Effector memory CD4-positive, alpha-beta T cell (primary cell): Measurements from ENCODE around the gene ENTHD1.

Experiments used
- DNase-seq, 3 donors: peaks; one replicate each; pipeline ENCODE4 v3.0.0-alpha.2; 2020
- H3K27ac ChIP-seq: 2 replicates; pipeline ENCODE4 v1.7.0; 2013; ENCODE audit warnings: mild to moderate bottlenecking, low read length, moderate library complexity; ENCODE audit not compliant: insufficient read depth, poor library complexity, severe bottlenecking
- H3K27me3 ChIP-seq: replicated peaks from 2 replicates; pipeline ENCODE4 v1.7.0; 2013; ENCODE audit warnings: mild to moderate bottlenecking, low read length; ENCODE audit not compliant: insufficient read depth, control insufficient read depth, poor library complexity, severe bottlenecking
- H3K36me3 ChIP-seq: 2 replicates; pipeline ENCODE4 v1.7.0; 2013; ENCODE audit warnings: mild to moderate bottlenecking, low read length, moderate library complexity; ENCODE audit not compliant: control insufficient read depth, insufficient read depth
- H3K4me1 ChIP-seq: 2 replicates; pipeline ENCODE4 v1.7.0; 2013; ENCODE audit warnings: low read length, mild to moderate bottlenecking; ENCODE audit not compliant: control insufficient read depth, insufficient read depth, poor library complexity, severe bottlenecking
- H3K4me3 ChIP-seq: 2 replicates; pipeline ENCODE4 v1.7.0; 2013; ENCODE audit warnings: low read length, low read depth, mild to moderate bottlenecking; ENCODE audit not compliant: insufficient read depth, poor library complexity, severe bottlenecking
- H3K9me3 ChIP-seq: 2 replicates; pipeline ENCODE4 v1.7.0; 2013; ENCODE audit warnings: mild to moderate bottlenecking, low read length, moderate library complexity; ENCODE audit not compliant: control insufficient read depth

Gene ENTHD1

GRCh38 chr22:39935612-39936011 lies 42.1 kb upstream of the ENTHD1 start:
- Histone ChIP-seq H3K9me3 (no peaks in the 10 kb centered on the region), H3K4me1 (peaks cover 72% of the 10 kb centered on the region), H3K36me3 (peaks cover 2% of the 10 kb centered on the region), H3K27me3 (no peaks in the 10 kb centered on the region), H3K4me3 (peak overlapping the region; percentile 30), H3K27ac (peak overlapping the region; percentile 59)
- no peak for DNase-seq

- H3K36me3 ChIP-seq = peaks cover 2% of the 10 kb centered on the region
- no peak overlapping the region for H3K4me3 ChIP-seq
- H3K4me1 ChIP-seq = peaks cover 73% of the 10 kb centered on the region
- H3K27me3 ChIP-seq = no peaks in the 10 kb centered on the region
- no peak for DNase-seq
- H3K27ac ChIP-seq = peak overlapping the region; percentile 59
- no peaks in the 10 kb centered on the region for H3K9me3 ChIP-seq
These were observed 41.6 kb upstream of the ENTHD1 start for GRCh38 chr22:39935116-39935515.

- Histone ChIP-seq H3K4me1 (peaks cover 77% of the 10 kb centered on the region), H3K27me3 (no peaks in the 10 kb centered on the region), H3K4me3 (no peak overlapping the region), H3K36me3 (peaks cover 2% of the 10 kb centered on the region), H3K27ac (peak overlapping the region; percentile 59), H3K9me3 (no peaks in the 10 kb centered on the region)
- no peak for DNase-seq
These were observed 40.2 kb upstream of the ENTHD1 start for GRCh38 chr22:39933741-39934140.

GRCh38 chr22:39932918-39933649 lies 39.5 kb upstream of the ENTHD1 start:
- no peak overlapping the region for H3K4me3 ChIP-seq
- peak overlapping the region; percentile 59 for H3K27ac ChIP-seq
- DNase-seq = peak; percentile 28 to 40 (median 29)
- peaks cover 77% of the 10 kb centered on the region for H3K4me1 ChIP-seq
- peaks cover 2% of the 10 kb centered on the region for H3K36me3 ChIP-seq
- no peaks in the 10 kb centered on the region for H3K27me3 ChIP-seq
- no peaks in the 10 kb centered on the region for H3K9me3 ChIP-seq

GRCh38 chr22:39932166-39932565 lies 38.6 kb upstream of the ENTHD1 start:
- H3K36me3 ChIP-seq = peaks cover 2% of the 10 kb centered on the region
- peaks cover 77% of the 10 kb centered on the region for H3K4me1 ChIP-seq
- H3K4me3 ChIP-seq = no peak overlapping the region
- H3K27ac ChIP-seq = no peak overlapping the region
- H3K9me3 ChIP-seq = no peaks in the 10 kb centered on the region
- no peaks in the 10 kb centered on the region for H3K27me3 ChIP-seq
- DNase-seq = no peak

GRCh38 chr22:39931251-39931650 lies 37.7 kb upstream of the ENTHD1 start:
- Histone ChIP-seq H3K36me3 (peaks cover 2% of the 10 kb centered on the region), H3K4me1 (peaks cover 75% of the 10 kb centered on the region), H3K27me3 (no peaks in the 10 kb centered on the region), H3K9me3 (no peaks in the 10 kb centered on the region), H3K4me3 (peak overlapping the region; percentile 17), H3K27ac (peak overlapping the region; percentile 23)
- no peak for DNase-seq

GRCh38 chr22:39928536-39929520 lies 35.3 kb upstream of the ENTHD1 start:
- H3K36me3 ChIP-seq = peaks cover 2% of the 10 kb centered on the region
- no peaks in the 10 kb centered on the region for H3K9me3 ChIP-seq
- no peak for DNase-seq
- H3K27ac ChIP-seq = peak overlapping the region; percentile 55
- H3K4me3 ChIP-seq = peak overlapping the region; percentile 58
- peaks cover 81% of the 10 kb centered on the region for H3K4me1 ChIP-seq
- no peaks in the 10 kb centered on the region for H3K27me3 ChIP-seq

- H3K9me3 ChIP-seq = no peaks in the 10 kb centered on the region
- no peak for DNase-seq
- H3K36me3 ChIP-seq = no peaks in the 10 kb centered on the region
- H3K27ac ChIP-seq = peak overlapping the region; percentile 55
- H3K4me1 ChIP-seq = peaks cover 72% of the 10 kb centered on the region
- peak overlapping the region; percentile 58 for H3K4me3 ChIP-seq
- no peaks in the 10 kb centered on the region for H3K27me3 ChIP-seq
These were observed 34.0 kb upstream of the ENTHD1 start for GRCh38 chr22:39927544-39927943.

- peaks cover 76% of the 10 kb centered on the region for H3K4me1 ChIP-seq
- no peaks in the 10 kb centered on the region for H3K9me3 ChIP-seq
- H3K4me3 ChIP-seq = peak overlapping the region; percentile 58
- H3K36me3 ChIP-seq = no peaks in the 10 kb centered on the region
- H3K27ac ChIP-seq = peak overlapping the region; percentile 55
- no peak for DNase-seq
- H3K27me3 ChIP-seq = no peaks in the 10 kb centered on the region
These were observed 33.2 kb upstream of the ENTHD1 start for GRCh38 chr22:39926753-39927152.
